ENCODE results near the gene LKAAEAR1. TPM values are rescaled to one million over a fixed set of nuclear protein-coding genes. Genes with fewer than 3 reads are reported as not detected.

LKAAEAR1 gene
- total RNA-seq, 6 donors from 2014 or later, result 1.3 to 7.8 (median 4.9) TPM; not detected in 2

GRCh38 chr20:64053841-64054661, 30.1 kb downstream of the LKAAEAR1 start:
- Histone ChIP-seq H3K27me3 (peaks cover 0 to 16% (median 6%) of the 10 kb centered on the region in 4 donors), H3K36me3 (no peaks in the 10 kb centered on the region), H3K4me1 (peaks cover 43 to 78% (median 64%) of the 10 kb centered on the region in 4 donors), H3K4me3 (peak overlapping the region in 3 of 4 donors; percentile 14 to 18 (median 14)), H3K27ac (peak overlapping the region; percentile 88 to 93 (median 90)), H3K9me3 (no peaks in the 10 kb centered on the region)
- peak in 2 of 4 donors; percentile 28 to 52 for TF ChIP-seq EP300 (IDR thresholded peaks at IDR 0.05)
- TF ChIP-seq POLR2AphosphoS5 (IDR thresholded peaks at IDR 0.05), result peak; percentile 35 to 44
- peak in 2 of 4 donors; percentile 13 to 40 for TF ChIP-seq POLR2A (IDR thresholded peaks at IDR 0.05)
- peak in 3 of 6 experiments; percentile 10 to 50 (median 33) for TF ChIP-seq CTCF (IDR thresholded peaks at IDR 0.05)
- ATAC-seq (ENCODE audit: low FRiP score in 2 of 2) (peak in 1 of 2 donors; percentile 2), DNase-seq (peak in 1 of 2 donors; percentile 50)
- WGBS, 2 donors, result 14 to 24% methylated on average over 8 to 16 of the region's 17 CpGs

GRCh38 chr20:64052987-64053840, 31.0 kb downstream of the LKAAEAR1 start:
- Histone ChIP-seq H3K27me3 (peaks cover 0 to 24% (median 10%) of the 10 kb centered on the region in 4 donors), H3K4me1 (peaks cover 38 to 85% (median 65%) of the 10 kb centered on the region in 4 donors), H3K4me3 (peak overlapping the region in 2 of 4 donors; percentile 13 to 14), H3K36me3 (no peaks in the 10 kb centered on the region), H3K27ac (peak overlapping the region; percentile 88 to 93 (median 90)), H3K9me3 (no peaks in the 10 kb centered on the region)
- 74 to 77% methylated on average over 8 to 33 of the region's 33 CpGs for WGBS, 2 donors
- DNase-seq, result no peak
- TF ChIP-seq POLR2AphosphoS5 (IDR thresholded peaks at IDR 0.05) (no peak), EP300 (IDR thresholded peaks at IDR 0.05) (no peak), POLR2A (IDR thresholded peaks at IDR 0.05) (no peak), CTCF (IDR thresholded peaks at IDR 0.05) (no peak)
- ATAC-seq (ENCODE audit: low FRiP score in 2 of 2), result no peak

GRCh38 chr20:64052326-64052722, 31.9 kb downstream of the LKAAEAR1 start:
- 67% methylated on average over 8 of the region's 10 CpGs; no CpG with 5 or more reads in 1 of the 2 donors for WGBS, 2 donors

More at GRCh38 chr20:64052326-64052722, 31.9 kb downstream of the LKAAEAR1 start:
- peaks cover 34 to 81% (median 56%) of the 10 kb centered on the region in 4 donors for H3K4me1 ChIP-seq
- peak in 1 of 2 donors; percentile 67 for DNase-seq
- no peak overlapping the region for H3K4me3 ChIP-seq
- no peaks in the 10 kb centered on the region for H3K9me3 ChIP-seq
- ATAC-seq (ENCODE audit: low FRiP score in 2 of 2), result no peak
- peak overlapping the region; percentile 88 to 93 (median 90) for H3K27ac ChIP-seq
- TF ChIP-seq CTCF (IDR thresholded peaks at IDR 0.05) (no peak), EP300 (IDR thresholded peaks at IDR 0.05) (no peak), POLR2AphosphoS5 (IDR thresholded peaks at IDR 0.05) (no peak), POLR2A (IDR thresholded peaks at IDR 0.05) (no peak)
- H3K27me3 ChIP-seq, result peaks cover 0 to 30% (median 13%) of the 10 kb centered on the region in 4 donors
- peaks cover 0 to 9% (median 3%) of the 10 kb centered on the region in 4 donors for H3K36me3 ChIP-seq
